ENCODE data around the gene HYOU1.
"Not testable (repeated sequence)": the region's sequence is repeated elsewhere in the genome, so short reads cannot be mapped to it uniquely, and the experiment has no call there.

The HYOU1 gene

GRCh38 chr11:119018074-119018938 lies 38.7 kb downstream of the HYOU1 start, which contains the start of the genes RPS25 and TRAPPC4:
Gene RPS25, minus strand, starts transcription at chr11:119018343. Its CDS starts 59 bp downstream, at chr11:119018284.
Gene TRAPPC4, plus strand, starts transcription at chr11:119018766. Its CDS starts 30 bp downstream, at chr11:119018796.
- peak; percentile 97 for DNase-seq

- not testable (repeated sequence) for DNase-seq
Observed at GRCh38 chr11:119017377-119017776, 39.6 kb downstream of the HYOU1 start.

- no peak for DNase-seq
Observed at GRCh38 chr11:119016216-119017009, 40.6 kb downstream of the HYOU1 start.

GRCh38 chr11:119015054-119015611 lies 41.9 kb downstream of the HYOU1 start:
- DNase-seq, result no peak

GRCh38 chr11:119014209-119014924 lies 42.6 kb downstream of the HYOU1 start:
- DNase-seq, result no peak

GRCh38 chr11:119012629-119013170 lies 44.3 kb downstream of the HYOU1 start:
- no peak for DNase-seq

- no peak for DNase-seq
Observed at GRCh38 chr11:119011476-119012053, 45.4 kb downstream of the HYOU1 start.

GRCh38 chr11:119006656-119007055 lies 50.3 kb downstream of the HYOU1 start:
- no peak for DNase-seq

- no peak for DNase-seq
Observed at GRCh38 chr11:119000906-119001305, 56.1 kb downstream of the HYOU1 start.

- no peak for DNase-seq
Observed at GRCh38 chr11:118998822-118999221, 58.2 kb downstream of the HYOU1 start.

GRCh38 chr11:118998388-118998717 lies 58.7 kb downstream of the HYOU1 start:
- no peak for DNase-seq

GRCh38 chr11:118997627-118998387 lies 59.2 kb downstream of the HYOU1 start, which contains the start of gene CENATAC:
Gene CENATAC, plus strand, starts transcription at chr11:118998138. Its CDS starts 60 bp downstream, at chr11:118998198.
- peak; percentile 98 for DNase-seq

- peak; percentile 74 for DNase-seq
Observed at GRCh38 chr11:118996926-118997626, 59.9 kb downstream of the HYOU1 start.
